HEK293T (cell line): Measurements from ENCODE around the gene IL12RB2.
"Not testable (repeated sequence)": the region's sequence is repeated elsewhere in the genome, so short reads cannot be mapped to it uniquely, and the experiment has no call there.

Experiments
- CTCF ChIA-PET: fragments of 350-600 bp; formaldehyde crosslinking; extraction: SDS; loops from one replicate; lab custom pipeline; 2021; ENCODE audit warnings: antibody characterized with exemption, inconsistent platforms; lab: Yijun Ruan, JAX
- POLR2A ChIA-PET: fragments of 350-600 bp; formaldehyde crosslinking; extraction: SDS; loops from one replicate; lab custom pipeline; 2020; ENCODE audit warnings: antibody characterized with exemption, inconsistent platforms; lab: Yijun Ruan, JAX
- DNase-seq: peaks from one replicate; pipeline ENCODE4 v3.0.0; 2012; ENCODE audit warnings: mixed read lengths; ENCODE audit errors: extremely low spot score
- ARNT ChIP-seq: fragments of 450-650 bp; IDR thresholded peaks from 2 replicates; pipeline ENCODE4 v1.6.1; 2017; ENCODE audit warnings: mild to moderate bottlenecking
- BHLHE40 ChIP-seq: fragments of 450-650 bp; IDR thresholded peaks from 2 replicates; pipeline ENCODE4 v1.6.1; 2016; ENCODE audit warnings: mild to moderate bottlenecking, moderate library complexity, borderline replicate concordance
- CTBP1 ChIP-seq: fragments of 450-650 bp; IDR thresholded peaks from 2 replicates; pipeline ENCODE4 v1.6.1; 2016; ENCODE audit warnings: borderline replicate concordance
- ELF4 ChIP-seq: fragments of 450-650 bp; IDR thresholded peaks from 2 replicates; pipeline ENCODE4 v1.6.1; 2017; ENCODE audit warnings: antibody characterized with exemption
- FOXA1 ChIP-seq: fragments of 450-650 bp; IDR thresholded peaks from 2 replicates; pipeline ENCODE4 v1.6.1; 2016; ENCODE audit warnings: mild to moderate bottlenecking
- FOXK2 ChIP-seq: fragments of 450-650 bp; IDR thresholded peaks from 2 replicates; pipeline ENCODE4 v1.6.1; 2016; ENCODE audit warnings: mild to moderate bottlenecking
- FOXM1 ChIP-seq: fragments of 450-650 bp; IDR thresholded peaks from 2 replicates; pipeline ENCODE4 v1.6.1; 2017; ENCODE audit warnings: mild to moderate bottlenecking, borderline replicate concordance
- HDGF ChIP-seq: fragments of 450-650 bp; IDR thresholded peaks from 2 replicates; pipeline ENCODE4 v1.6.1; 2017; ENCODE audit warnings: antibody characterized with exemption, borderline replicate concordance
- L3MBTL2 ChIP-seq: fragments of 450-650 bp; conservative IDR thresholded peaks from 2 replicates; pipeline ENCODE4 v1.6.1; 2016; ENCODE audit warnings: mild to moderate bottlenecking
- LEF1 ChIP-seq: fragments of 450-650 bp; IDR thresholded peaks from 2 replicates; pipeline ENCODE4 v1.6.1; 2017; ENCODE audit warnings: mild to moderate bottlenecking, borderline replicate concordance
- NFRKB ChIP-seq: fragments of 450-650 bp; IDR thresholded peaks from 2 replicates; pipeline ENCODE4 v1.6.1; 2016; ENCODE audit warnings: mild to moderate bottlenecking, moderate library complexity
- PKNOX1 ChIP-seq: fragments of 450-650 bp; IDR thresholded peaks from 2 replicates; pipeline ENCODE4 v1.6.1; 2016
- SP1 ChIP-seq: fragments of 450-650 bp; IDR thresholded peaks from 2 replicates; pipeline ENCODE4 v1.6.1; 2017
- SUZ12 ChIP-seq: fragments of 450-650 bp; IDR thresholded peaks from 2 replicates; pipeline ENCODE4 v1.6.1; 2016; ENCODE audit warnings: mild to moderate bottlenecking
- TARDBP ChIP-seq: fragments of 450-650 bp; IDR thresholded peaks from 2 replicates; pipeline ENCODE4 v1.6.1; 2016
- ZNF384 ChIP-seq: fragments of 450-650 bp; IDR thresholded peaks from 2 replicates; pipeline ENCODE4 v1.6.1; 2016

Gene IL12RB2

GRCh38 chr1:67405473-67406245, 98.0 kb downstream of the IL12RB2 start:
- DNase-seq: no peak
- ChIA-PET POLR2A (no interaction called here), CTCF (no interaction called here)
- no peak for TF ChIP-seq TARDBP
- TF ChIP-seq L3MBTL2: no peak
- no peak for TF ChIP-seq ARNT
- 0 out of 2 replicates have a peak, but pooled peaks have one; percentile 24 for TF ChIP-seq NFRKB
- TF ChIP-seq PKNOX1: no peak
- TF ChIP-seq ELF4: no peak

DNA sequence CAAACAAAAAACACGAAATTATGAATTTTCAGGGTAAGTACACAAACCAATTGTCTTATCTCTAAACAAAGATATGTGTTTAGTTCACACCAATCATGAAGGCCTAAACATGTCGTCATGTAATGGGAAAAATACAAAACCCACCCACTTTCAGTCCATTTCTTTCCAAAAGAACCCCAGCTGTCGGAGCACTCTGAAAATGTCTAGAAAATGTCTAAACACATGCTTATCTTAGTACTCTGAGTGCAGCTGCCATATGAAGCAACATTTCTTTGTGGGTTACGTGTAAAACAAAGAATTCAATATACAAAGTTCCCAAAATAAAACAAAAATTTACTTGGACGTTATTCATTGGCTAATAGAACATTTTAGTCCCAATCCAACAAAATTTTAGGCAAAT, 99.8 kb downstream of the IL12RB2 start:
- POLR2A ChIA-PET: no interaction called here
- CTCF ChIA-PET: no interaction called here
- TF ChIP-seq ZNF384 (no peak), NFRKB (no peak), L3MBTL2 (no peak)
- DNase-seq: no peak

GRCh38 chr1:67408148-67408547, 100.5 kb downstream of the IL12RB2 start:
- no peak for DNase-seq
- TF ChIP-seq L3MBTL2 (no peak), TARDBP (no peak), HDGF (no peak), ARNT (no peak), BHLHE40 (no peak), SP1 (no peak), CTBP1 (no peak), FOXM1 (no peak), SUZ12 (no peak), NFRKB (no peak), PKNOX1 (no peak), FOXA1 (no peak), ELF4 (no peak), LEF1 (no peak), FOXK2 (no peak), ZNF384 (no peak)
- POLR2A ChIA-PET: no interaction called here
- CTCF ChIA-PET: no interaction called here

GRCh38 chr1:67413101-67413500, 105.4 kb downstream of the IL12RB2 start:
- CTCF ChIA-PET, POLR2A ChIA-PET, DNase-seq: not testable (repeated sequence)

DNA sequence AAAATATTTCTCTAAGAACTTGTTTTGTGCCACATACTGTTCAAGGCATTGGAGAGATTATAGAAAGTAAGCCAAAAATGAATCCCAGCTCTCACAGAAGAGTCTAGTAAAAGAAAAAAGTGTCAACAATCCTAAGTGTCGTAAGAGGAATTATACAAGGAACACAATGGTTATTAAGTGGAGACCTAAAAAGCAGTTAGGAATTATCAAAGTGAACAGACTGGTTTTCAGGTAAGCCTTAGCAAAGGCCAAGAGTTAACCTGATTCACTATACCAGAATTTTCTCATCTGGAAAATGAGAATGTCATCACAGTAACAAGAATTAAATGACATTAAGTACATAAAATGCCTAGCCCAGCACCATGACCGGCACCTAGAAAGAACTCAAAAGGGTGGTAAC, 106.9 kb downstream of the IL12RB2 start:
- no peak for TF ChIP-seq PKNOX1
- no peak for TF ChIP-seq ELF4
- no peak for TF ChIP-seq FOXK2
- ChIA-PET CTCF (no interaction called here), POLR2A (no interaction called here)
- DNase-seq: no peak

DNA sequence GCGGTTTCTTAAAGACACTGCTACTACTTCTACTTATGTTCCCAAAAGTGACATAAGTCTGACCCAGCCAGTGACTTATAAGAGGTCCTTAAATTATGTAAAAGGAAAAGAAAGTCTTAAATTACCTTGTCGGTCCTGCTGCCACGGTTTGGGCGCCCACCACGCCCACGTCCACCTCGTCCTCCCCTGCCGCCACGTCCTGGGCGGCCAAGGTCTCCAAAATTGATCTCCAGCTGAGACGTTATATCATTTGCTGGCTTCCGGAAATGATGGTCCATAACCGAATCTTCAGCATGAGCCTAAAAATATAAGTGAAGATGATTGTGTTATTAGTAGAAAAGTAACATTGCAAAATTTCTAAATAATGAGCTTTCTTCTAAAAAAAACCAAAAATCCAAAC, 107.4 kb downstream of the IL12RB2 start:
- ChIA-PET CTCF (no interaction called here), POLR2A (interaction anchor here (1.0 kb wide), 1 partner anchor 14 kb away, joined by 5 read pairs; no protein-coding TSS in a partner anchor)
- DNase-seq: no peak
- TF ChIP-seq ELF4: no peak
- no peak for TF ChIP-seq BHLHE40

GRCh38 chr1:67417733-67418132, 110.1 kb downstream of the IL12RB2 start:
- 0 out of 2 replicates have a peak, but pooled peaks have one; percentile 41 for TF ChIP-seq ZNF384
- DNase-seq, CTCF ChIA-PET: not testable (repeated sequence)
- POLR2A ChIA-PET: interaction anchor here (1.1 kb wide), 1 partner anchor 12 kb away, joined by 5 read pairs; the partner anchor contains the start of gene SERBP1
